GM12864 (cell line): ENCODE measurements around the gene IGLL1.

Source experiments
- DNase-seq: peaks from one replicate; pipeline ENCODE4 v3.0.0-alpha.2; 2011; ENCODE audit warnings: low read depth
- H3K4me3 ChIP-seq: 2 replicates; pipeline ENCODE4 v1.5.1; 2011; ENCODE audit warnings: mild to moderate bottlenecking, low read depth, low read length, control low read depth
- CTCF ChIP-seq: IDR thresholded peaks from 2 replicates; pipeline ENCODE4 v1.5.1; 2011; ENCODE audit warnings: low read depth, mild to moderate bottlenecking, moderate library complexity, low read length, control low read depth, inconsistent platforms; ENCODE audit errors: missing control alignments

IGLL1 gene

DNA sequence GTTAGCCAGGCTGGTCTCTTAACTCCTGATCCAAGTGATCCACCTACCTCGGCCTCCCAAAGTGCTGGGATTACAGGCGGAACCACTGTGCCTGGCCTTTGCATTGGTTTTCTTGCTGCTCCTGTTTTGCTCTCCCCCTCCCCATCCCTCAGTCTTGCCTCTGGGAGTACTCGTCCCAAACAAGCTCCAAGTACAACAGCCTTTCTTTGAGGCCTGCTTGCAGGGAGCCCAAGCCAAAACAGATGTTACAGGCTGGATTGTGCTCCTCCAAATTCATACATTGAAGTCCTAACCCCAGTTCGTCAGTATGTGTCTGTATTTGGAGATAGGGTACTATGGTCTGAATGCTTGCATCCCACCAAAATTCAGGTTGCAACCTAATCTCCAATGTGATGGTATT lies 8.6 kb downstream of the IGLL1 start:
- no peak for DNase-seq
- no peak overlapping the region for H3K4me3 ChIP-seq
- TF ChIP-seq CTCF: no peak

DNA sequence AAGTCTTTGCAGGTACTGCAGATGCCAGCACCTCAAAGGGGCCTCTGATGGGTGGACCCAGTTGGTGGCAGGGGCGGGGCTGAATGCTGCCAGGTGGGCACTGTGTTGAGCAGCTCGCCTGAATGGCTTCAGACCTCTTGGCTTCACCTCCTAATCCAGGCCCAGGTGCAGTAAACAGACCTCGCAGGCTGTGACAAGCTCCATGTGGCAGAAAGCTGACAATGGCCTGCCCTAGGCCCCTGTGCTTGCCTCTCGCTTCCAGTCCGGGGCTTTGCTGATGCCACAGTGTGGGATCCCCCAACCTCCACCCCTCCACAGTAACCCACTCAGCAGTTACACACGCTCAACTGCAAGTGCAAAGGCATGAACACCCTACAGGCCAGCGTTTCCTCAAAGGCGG lies 9.4 kb downstream of the IGLL1 start:
- DNase-seq: no peak
- H3K4me3 ChIP-seq: no peak overlapping the region
- no peak for TF ChIP-seq CTCF

- DNase-seq: no peak
- TF ChIP-seq CTCF: no peak
- H3K4me3 ChIP-seq: no peak overlapping the region
These were observed 10.4 kb downstream of the IGLL1 start for GRCh38 chr22:23569716-23570115.

DNA sequence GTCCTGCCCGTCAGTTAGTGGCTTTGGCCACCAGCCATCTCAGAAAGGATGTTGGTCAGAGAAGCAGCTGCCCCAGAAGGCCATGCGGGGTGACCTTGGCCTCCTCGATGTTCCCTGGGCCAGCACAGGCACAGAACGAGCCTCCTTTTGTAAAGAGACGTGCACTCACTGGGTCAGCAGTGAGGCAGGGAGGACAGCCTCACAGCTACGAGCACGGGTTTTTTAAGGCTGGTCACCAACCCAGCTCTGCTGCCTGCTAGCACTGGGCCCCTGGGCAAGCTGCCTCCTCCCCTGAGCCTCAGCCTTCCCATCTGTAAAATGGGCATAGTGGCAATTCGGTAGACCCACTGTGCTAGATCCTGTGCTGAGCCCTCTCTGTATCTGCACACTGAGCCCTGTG lies 10.8 kb downstream of the IGLL1 start:
- DNase-seq: no peak
- no peak overlapping the region for H3K4me3 ChIP-seq
- TF ChIP-seq CTCF: no peak

DNA sequence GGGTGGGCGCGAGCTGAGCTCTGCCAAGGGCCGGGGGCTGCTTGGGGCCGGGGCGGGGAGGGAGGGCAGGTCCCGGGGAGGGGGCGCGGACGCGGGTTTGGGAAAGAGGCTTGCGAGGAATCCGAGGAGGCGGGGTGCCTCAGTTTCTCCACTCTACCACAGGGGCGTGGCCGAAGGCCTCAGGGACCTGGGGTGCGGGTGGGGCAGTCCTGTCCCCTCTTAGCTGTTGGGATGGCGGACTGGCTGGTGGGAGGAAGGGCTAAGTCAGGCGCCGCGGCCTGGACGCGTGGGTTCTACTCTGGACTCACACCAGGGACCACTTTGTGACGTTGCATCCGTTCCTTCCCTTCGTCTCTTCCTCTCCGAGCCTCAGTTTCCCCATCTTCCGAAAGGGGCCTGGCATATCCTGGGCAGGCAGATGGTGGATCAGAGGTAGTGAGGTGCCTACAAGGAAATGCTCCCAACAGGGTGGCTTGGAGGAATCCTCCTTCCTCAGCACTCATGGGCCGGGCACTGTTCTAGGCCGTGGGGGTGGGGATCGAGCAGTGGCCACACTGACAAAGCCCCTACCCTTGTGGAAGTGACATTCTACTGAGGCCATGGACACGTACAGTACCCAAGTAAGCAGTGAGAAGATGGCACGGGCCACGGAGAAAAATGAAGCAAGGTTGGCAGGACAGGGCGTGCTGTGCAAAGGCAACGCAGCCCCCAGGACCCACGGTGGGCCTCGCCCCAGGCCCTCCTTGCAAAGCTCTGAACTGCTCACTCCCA lies 13.2 kb downstream of the IGLL1 start:
- no peak for DNase-seq
- no peak overlapping the region for H3K4me3 ChIP-seq
- TF ChIP-seq CTCF: no peak

DNA sequence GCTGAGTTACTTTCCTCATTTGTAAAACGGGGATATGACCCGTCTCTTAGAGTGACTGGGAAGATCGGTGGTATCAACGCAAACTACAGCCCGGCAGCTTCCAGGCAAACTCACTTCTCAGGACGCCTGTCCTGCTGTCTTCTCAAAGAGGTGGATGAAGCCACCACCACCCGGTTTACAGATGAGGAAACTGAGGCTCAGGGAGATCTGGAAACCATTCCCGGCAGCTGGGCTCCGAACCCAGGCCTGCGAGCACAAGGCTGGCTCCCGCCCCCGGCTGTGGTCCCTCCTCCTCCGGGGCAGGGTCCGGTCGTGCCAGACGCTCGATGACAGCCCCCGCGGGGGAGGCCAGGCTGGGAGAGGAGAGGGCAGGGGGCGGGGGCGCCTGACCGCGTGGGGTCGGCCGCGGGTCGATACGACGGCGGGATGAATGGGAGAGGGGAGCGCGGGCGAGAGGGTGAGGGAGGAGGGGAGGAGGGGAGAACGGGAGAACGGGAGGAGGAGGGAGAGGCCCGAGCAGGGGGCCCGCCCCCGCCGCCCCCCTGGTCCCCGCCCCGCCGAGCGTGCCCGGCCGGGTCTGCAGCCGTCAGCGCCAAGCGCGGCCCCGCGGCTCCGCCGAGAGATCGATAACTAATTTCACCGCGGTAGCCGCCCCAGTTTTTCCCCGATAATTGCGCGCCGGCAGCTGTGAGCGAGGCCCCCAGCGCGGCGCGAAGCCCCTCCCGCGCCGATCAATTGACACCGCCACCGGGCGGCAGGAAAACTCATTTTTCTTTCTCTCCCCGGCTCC lies 14.0 kb downstream of the IGLL1 start:
- no peak for TF ChIP-seq CTCF
- no peak overlapping the region for H3K4me3 ChIP-seq
- DNase-seq: no peak
